ENCODE measurements around the gene ENTPD5.
"Not testable (repeated sequence)": the region's sequence is repeated elsewhere in the genome, so short reads cannot be mapped to it uniquely, and the experiment has no call there.

DNA sequence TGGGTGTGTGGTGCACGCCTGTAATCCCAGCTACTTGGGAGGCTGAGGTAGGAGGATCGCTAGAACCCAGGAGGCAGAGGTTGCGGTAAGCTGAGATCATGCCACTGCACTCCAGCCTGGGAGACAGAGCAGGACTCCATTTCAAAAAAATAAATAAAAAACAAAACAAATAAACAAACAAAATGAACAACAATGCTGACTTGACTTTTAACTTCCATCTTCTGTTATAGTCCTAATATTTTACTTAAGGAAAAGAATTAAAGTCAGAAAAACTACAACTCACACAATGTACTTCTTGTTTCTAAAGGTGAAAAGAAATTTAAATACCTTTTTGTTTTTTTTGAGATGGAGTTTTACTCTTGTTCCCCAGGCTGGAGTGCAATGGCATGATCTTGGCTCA, 13.4 kb downstream of the ENTPD5 start:
- TF ChIP-seq, protein P1, sequence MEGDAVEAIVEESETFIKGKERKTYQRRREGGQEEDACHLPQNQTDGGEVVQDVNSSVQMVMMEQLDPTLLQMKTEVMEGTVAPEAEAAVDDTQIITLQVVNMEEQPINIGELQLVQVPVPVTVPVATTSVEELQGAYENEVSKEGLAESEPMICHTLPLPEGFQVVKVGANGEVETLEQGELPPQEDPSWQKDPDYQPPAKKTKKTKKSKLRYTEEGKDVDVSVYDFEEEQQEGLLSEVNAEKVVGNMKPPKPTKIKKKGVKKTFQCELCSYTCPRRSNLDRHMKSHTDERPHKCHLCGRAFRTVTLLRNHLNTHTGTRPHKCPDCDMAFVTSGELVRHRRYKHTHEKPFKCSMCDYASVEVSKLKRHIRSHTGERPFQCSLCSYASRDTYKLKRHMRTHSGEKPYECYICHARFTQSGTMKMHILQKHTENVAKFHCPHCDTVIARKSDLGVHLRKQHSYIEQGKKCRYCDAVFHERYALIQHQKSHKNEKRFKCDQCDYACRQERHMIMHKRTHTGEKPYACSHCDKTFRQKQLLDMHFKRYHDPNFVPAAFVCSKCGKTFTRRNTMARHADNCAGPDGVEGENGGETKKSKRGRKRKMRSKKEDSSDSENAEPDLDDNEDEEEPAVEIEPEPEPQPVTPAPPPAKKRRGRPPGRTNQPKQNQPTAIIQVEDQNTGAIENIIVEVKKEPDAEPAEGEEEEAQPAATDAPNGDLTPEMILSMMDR (IDR thresholded peaks at IDR 0.05; ENCODE audit: low read depth, low read length, missing input control) = not testable (repeated sequence)
- TF ChIP-seq, protein P2, sequence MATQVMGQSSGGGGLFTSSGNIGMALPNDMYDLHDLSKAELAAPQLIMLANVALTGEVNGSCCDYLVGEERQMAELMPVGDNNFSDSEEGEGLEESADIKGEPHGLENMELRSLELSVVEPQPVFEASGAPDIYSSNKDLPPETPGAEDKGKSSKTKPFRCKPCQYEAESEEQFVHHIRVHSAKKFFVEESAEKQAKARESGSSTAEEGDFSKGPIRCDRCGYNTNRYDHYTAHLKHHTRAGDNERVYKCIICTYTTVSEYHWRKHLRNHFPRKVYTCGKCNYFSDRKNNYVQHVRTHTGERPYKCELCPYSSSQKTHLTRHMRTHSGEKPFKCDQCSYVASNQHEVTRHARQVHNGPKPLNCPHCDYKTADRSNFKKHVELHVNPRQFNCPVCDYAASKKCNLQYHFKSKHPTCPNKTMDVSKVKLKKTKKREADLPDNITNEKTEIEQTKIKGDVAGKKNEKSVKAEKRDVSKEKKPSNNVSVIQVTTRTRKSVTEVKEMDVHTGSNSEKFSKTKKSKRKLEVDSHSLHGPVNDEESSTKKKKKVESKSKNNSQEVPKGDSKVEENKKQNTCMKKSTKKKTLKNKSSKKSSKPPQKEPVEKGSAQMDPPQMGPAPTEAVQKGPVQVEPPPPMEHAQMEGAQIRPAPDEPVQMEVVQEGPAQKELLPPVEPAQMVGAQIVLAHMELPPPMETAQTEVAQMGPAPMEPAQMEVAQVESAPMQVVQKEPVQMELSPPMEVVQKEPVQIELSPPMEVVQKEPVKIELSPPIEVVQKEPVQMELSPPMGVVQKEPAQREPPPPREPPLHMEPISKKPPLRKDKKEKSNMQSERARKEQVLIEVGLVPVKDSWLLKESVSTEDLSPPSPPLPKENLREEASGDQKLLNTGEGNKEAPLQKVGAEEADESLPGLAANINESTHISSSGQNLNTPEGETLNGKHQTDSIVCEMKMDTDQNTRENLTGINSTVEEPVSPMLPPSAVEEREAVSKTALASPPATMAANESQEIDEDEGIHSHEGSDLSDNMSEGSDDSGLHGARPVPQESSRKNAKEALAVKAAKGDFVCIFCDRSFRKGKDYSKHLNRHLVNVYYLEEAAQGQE (IDR thresholded peaks at IDR 0.05) = not testable (repeated sequence)
- TF ChIP-seq, protein P3, sequence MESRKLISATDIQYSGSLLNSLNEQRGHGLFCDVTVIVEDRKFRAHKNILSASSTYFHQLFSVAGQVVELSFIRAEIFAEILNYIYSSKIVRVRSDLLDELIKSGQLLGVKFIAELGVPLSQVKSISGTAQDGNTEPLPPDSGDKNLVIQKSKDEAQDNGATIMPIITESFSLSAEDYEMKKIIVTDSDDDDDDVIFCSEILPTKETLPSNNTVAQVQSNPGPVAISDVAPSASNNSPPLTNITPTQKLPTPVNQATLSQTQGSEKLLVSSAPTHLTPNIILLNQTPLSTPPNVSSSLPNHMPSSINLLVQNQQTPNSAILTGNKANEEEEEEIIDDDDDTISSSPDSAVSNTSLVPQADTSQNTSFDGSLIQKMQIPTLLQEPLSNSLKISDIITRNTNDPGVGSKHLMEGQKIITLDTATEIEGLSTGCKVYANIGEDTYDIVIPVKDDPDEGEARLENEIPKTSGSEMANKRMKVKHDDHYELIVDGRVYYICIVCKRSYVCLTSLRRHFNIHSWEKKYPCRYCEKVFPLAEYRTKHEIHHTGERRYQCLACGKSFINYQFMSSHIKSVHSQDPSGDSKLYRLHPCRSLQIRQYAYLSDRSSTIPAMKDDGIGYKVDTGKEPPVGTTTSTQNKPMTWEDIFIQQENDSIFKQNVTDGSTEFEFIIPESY (IDR thresholded peaks at IDR 0.05) = not testable (repeated sequence)
- TF ChIP-seq RAD21 (IDR thresholded peaks at IDR 0.05); SP1 (IDR thresholded peaks at IDR 0.05); FOXA2 (IDR thresholded peaks at IDR 0.05); RXRA (IDR thresholded peaks at IDR 0.05); GABPA (IDR thresholded peaks at IDR 0.05 in 1 of 2, conservative IDR thresholded peaks at IDR 0.05 in 1 of 2): not testable (repeated sequence)
- TF ChIP-seq, protein P4, sequence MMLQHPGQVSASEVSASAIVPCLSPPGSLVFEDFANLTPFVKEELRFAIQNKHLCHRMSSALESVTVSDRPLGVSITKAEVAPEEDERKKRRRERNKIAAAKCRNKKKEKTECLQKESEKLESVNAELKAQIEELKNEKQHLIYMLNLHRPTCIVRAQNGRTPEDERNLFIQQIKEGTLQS (IDR thresholded peaks at IDR 0.05) = not testable (repeated sequence)
- TF ChIP-seq, protein P5, sequence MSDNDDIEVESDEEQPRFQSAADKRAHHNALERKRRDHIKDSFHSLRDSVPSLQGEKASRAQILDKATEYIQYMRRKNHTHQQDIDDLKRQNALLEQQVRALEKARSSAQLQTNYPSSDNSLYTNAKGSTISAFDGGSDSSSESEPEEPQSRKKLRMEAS (IDR thresholded peaks at IDR 0.05) = not testable (repeated sequence)

All from liver (tissue), 3 donors.